GM13977 (cell line): ENCODE results near the gene GNE.

Experiments used
- DNase-seq: peaks from one replicate; pipeline ENCODE4 v3.0.0; 2012; ENCODE audit warnings: low spot score
- CTCF ChIP-seq: IDR thresholded peaks from 2 replicates; pipeline ENCODE4 v1.5.1; 2012; ENCODE audit warnings: mild to moderate bottlenecking, control low read depth; ENCODE audit not compliant: insufficient read depth; ENCODE audit errors: extremely low read depth, missing control alignments
- in situ Hi-C: fragments of 300-500 bp; cut with MboI; formaldehyde crosslinking; loops from one replicate; pipeline ENCODE4 v1.12.0; 2022; ENCODE audit warnings: low sequenced_read_pairs, low pct_unique_long_range_greater_than_20kb, mixed read lengths, inconsistent platforms; ENCODE audit not compliant: unreplicated experiment

GNE gene

DNA sequence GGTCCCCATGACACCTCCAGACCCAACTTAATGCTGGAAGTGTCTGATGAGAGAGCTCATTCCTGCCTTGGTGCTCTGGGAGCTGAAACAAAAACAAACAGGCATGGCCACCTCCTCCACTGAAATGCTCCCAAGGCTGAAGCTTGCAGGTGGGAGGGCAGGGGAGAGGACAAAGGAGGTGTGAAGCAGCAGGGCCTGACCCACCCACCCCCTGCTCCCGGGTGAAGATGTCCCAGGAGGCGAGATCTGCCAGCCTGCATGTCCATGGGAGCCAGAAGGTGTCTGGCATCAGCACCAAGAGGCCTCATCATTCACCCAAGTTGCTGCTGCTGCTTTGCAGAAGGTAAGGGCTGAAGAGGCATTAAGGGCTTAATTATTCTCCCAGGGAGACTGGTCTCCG, 93.3 kb downstream of the GNE start:
- TF ChIP-seq CTCF: no peak
- in situ Hi-C loops: loop anchor here (5.0 kb wide), 1 partner anchor 63 kb away; no protein-coding TSS in a partner anchor
- DNase-seq: no peak
